22Rv1 (cell line): ENCODE results near the gene CFAP90.

Source experiments
- H3K27ac ChIP-seq: fragments of 450-650 bp; 2 replicates; pipeline ENCODE4 v1.5.1; 2017
- ZFX ChIP-seq: fragments of 450-650 bp; IDR thresholded peaks from 2 replicates; pipeline ENCODE4 v1.6.1; 2017; ENCODE audit warnings: antibody characterized with exemption, borderline replicate concordance
- TF ChIP-seq, protein P1 (sequence below): fragments of 450-650 bp; IDR thresholded peaks from 2 replicates; pipeline ENCODE4 v1.5.1; 2017; ENCODE audit warnings: mild to moderate bottlenecking

The CFAP90 gene

DNA sequence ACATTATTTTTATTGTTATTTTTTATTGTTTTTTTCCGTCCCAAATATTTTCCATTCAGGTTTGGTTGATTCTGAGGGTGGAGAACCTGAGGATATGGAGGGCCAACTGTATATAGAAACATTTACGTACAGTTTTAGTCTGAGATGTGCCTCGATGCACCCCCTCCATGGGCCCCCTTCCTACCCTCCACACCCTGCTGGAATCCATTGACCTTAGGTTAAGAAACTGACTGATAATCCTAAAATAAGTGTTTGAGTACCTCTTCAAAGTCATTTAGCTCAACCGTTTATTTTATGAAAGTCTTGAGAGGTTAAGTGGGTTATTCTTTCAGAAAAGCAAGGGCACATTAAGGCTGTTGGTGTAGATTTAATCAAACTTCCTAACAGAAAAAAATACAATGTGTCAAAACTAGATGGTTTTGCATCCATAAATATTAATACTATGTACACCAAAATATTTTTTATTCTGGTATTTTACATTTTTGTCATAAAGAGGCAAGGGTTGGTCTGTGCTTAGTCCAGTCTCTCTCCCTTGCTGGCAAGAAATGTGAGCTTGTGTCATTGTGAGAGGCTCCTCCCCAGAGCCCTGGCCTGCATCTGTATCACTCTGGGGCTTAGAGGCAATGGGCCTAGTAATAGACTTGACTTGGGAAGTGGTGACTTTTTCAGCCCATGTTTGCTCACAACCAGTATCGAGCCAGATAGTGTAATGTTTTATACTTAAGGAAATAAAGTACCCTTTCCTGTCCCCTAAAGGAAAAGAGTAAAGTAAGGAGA is 33.7 kb upstream of the CFAP90 start:
- no peak overlapping the region for H3K27ac ChIP-seq
- no peak for TF ChIP-seq ZFX
- TF ChIP-seq, protein P1, sequence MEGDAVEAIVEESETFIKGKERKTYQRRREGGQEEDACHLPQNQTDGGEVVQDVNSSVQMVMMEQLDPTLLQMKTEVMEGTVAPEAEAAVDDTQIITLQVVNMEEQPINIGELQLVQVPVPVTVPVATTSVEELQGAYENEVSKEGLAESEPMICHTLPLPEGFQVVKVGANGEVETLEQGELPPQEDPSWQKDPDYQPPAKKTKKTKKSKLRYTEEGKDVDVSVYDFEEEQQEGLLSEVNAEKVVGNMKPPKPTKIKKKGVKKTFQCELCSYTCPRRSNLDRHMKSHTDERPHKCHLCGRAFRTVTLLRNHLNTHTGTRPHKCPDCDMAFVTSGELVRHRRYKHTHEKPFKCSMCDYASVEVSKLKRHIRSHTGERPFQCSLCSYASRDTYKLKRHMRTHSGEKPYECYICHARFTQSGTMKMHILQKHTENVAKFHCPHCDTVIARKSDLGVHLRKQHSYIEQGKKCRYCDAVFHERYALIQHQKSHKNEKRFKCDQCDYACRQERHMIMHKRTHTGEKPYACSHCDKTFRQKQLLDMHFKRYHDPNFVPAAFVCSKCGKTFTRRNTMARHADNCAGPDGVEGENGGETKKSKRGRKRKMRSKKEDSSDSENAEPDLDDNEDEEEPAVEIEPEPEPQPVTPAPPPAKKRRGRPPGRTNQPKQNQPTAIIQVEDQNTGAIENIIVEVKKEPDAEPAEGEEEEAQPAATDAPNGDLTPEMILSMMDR, result no peak

DNA sequence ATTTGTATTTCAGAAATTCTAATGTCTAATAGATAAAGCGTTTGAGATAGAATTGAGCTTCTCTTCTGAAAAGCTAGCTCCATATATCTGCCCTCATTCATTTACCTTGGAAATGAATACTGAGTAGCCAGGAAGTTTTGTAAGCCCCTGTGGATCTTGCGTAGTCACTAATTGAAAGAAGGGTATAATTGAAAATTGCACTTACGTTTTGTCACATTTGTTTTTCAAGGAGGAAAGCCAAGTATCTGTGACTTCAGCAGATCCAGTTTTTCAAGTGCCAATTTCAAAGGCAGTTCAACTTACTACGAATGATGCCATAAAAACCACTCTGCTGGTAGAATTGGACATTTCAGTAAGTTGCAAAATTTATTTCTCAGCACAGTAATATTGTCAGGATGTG is 32.0 kb upstream of the CFAP90 start:
- TF ChIP-seq, protein P1, result no peak
- TF ChIP-seq ZFX, result no peak
- H3K27ac ChIP-seq, result no peak overlapping the region

DNA sequence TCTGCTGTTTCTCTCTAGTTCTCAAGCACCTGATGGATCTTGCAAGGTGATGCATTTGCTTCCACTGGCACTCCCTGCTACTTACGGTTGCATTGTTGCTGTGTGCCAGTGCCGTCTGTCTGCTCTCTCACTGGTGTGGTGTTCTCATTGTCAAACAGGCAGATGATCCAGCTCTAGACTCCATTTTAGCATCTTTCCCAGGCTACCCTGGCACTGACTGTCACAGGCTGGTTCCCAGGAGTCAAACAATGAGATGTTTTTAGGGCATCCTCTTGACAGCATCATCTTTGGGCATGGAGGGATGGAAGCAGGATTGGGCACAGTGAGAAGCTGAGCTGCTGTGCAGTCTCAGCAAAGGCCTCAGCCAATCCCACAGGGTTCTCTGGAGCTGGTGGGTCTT is 30.9 kb upstream of the CFAP90 start:
- no peak overlapping the region for H3K27ac ChIP-seq

DNA sequence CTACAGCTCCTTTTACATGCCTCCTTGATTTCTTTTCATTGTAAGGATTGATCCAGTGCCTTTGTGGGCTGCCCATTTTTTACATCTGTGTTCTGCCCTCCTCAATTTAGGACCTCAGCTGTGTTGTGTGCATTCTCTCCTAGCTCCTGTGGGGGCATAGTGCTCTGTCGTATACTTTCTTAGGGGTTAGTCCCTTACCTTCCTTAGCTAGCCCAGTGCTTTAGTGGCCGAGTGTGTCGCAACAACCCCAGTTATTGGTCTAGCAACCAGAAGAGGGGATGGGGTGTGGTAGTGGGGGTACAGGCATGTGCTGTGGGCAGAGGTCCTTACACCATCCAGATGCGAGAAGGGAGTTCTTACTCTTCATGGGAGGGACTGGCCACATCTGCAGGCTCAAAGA is 30.2 kb upstream of the CFAP90 start:
- no peak for TF ChIP-seq ZFX
- TF ChIP-seq, protein P1, result no peak

More for the DNA sequence above, 30.9 kb upstream of the CFAP90 start:
- no peak for TF ChIP-seq ZFX
- TF ChIP-seq, protein P1, result no peak

GRCh38 chr5:7878381-7878873 is 27.5 kb upstream of the CFAP90 start:
- H3K27ac ChIP-seq, result peak overlapping the region; percentile 89
- TF ChIP-seq, protein P1, result no peak
- TF ChIP-seq ZFX, result no peak

More for the DNA sequence above, 30.2 kb upstream of the CFAP90 start:
- no peak overlapping the region for H3K27ac ChIP-seq

GRCh38 chr5:7877851-7878250 is 26.9 kb upstream of the CFAP90 start:
- TF ChIP-seq, protein P1, result no peak
- no peak for TF ChIP-seq ZFX
- peak overlapping the region; percentile 89 for H3K27ac ChIP-seq

GRCh38 chr5:7876867-7877266 is 25.9 kb upstream of the CFAP90 start:
- no peak for TF ChIP-seq ZFX
- TF ChIP-seq, protein P1, result no peak
- peak overlapping the region; percentile 89 for H3K27ac ChIP-seq
